Umbilical cord (tissue), 2 donors: ENCODE data around the gene PDE4B. TPM values are rescaled to one million over a fixed set of nuclear protein-coding genes. Genes with fewer than 3 reads are reported as not detected.
"Not testable (repeated sequence)": the region's sequence is repeated elsewhere in the genome, so short reads cannot be mapped to it uniquely, and the experiment has no call there.

ENCODE experiments used
- DNase-seq: peaks from one replicate; pipeline ENCODE4 v3.0.0-alpha.2; 2015; ENCODE audit warnings: low spot score
- total RNA-seq: library from RNA; depleted of rRNA; stranded (reverse); fragments of >200 nt; gene quantifications from one replicate; pipeline ENCODE4 v1.2.3, GENCODE V29; 2014; ENCODE audit warnings: low replicate concordance; ENCODE audit not compliant: insufficient read depth

PDE4B gene
- total RNA-seq, 1 donor from 2014 or later: 61.6 TPM

DNA sequence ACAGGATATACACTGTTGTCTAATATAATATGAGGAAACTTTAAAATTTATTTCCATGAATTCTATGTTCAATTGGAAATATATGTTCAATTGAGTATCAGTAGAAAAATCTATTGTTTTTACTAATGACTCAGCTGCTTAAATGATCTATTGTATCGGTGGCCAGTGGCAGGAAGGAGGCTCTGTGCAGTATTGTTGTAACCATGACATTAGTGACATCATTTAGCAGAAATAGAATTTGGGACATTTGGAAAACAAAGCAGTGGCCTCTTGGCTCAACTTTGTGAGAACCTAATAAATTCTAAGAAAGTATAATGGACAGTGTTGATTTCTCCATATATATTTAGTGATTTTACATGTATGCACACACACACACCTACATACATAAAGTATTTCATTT, 257.4 kb downstream of the PDE4B start:
- no peak for DNase-seq

DNA sequence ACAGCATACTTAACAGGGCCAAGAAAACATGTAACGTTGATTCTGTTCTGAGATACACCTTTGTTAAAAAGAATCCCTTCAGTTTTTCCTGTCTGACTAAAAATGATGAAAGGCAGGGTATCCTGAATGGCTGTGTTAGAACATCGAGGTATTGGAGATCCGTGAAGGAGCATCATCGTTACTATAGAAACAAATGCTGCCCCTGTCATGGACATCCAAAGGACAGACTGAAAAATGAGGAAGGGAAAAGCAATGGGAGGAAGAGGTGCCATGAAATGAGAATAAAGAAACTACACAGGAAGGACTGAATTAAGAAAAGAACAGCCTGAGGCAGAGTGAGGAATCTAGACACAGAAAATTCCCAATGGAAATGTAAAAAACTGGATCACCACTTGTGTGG, 257.9 kb downstream of the PDE4B start:
- no peak for DNase-seq

DNA sequence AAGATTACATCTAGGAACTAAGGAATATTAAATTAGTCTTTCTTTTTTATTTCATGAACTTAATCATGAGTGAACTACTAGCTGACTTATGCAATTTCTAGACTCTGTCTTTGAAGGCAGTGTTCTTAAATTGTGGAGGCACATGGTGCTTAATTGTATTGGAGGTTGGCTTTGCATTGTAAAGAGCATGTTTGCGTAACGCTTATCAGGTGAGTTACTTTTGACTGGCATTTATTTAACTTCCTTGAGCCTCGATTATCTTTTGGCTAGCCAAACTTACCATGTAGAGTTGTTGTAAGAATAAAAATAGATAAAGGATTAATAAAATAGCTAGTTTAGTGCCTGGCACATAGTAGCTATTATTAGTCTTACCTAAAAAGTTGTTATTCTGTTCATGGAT, 262.4 kb downstream of the PDE4B start:
- DNase-seq: no peak

DNA sequence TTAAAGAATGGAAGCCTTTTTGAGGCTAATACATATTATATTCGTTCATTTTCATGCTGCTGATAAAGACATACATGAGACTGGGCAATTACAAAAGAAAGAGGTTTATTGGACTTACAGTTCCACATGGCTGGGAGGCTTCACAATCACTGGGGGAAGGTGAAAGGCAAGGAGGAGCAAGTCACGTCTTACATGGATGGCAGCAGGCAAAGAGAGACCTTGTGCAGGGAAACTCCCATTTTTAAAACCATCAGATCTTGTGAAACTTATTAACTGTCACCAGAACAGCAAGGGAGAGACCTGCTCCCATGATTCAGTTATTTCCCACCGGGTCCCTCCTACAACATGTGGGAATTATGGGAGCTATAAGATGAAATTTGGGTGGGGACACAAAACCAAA, 264.8 kb downstream of the PDE4B start:
- DNase-seq: not testable (repeated sequence)

DNA sequence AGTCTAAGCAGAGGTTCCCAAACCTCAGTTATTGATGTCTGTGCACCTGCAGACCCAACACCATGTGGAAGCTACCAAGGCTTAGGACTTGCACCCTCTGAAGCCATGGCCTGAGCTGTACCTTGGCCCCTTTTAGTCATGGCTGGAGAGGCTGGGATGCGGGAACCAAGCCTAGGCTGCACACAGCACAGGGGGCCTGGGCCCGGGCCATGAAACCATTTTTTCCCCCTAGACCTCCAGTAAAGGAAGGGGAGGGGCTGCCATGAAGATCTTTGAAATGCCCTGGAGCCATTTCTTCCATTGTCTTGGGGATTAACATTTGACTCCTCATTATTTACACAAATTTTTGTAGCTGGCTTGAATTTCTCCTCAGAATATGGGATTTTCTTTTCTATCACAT, 265.9 kb downstream of the PDE4B start:
- no peak for DNase-seq

DNA sequence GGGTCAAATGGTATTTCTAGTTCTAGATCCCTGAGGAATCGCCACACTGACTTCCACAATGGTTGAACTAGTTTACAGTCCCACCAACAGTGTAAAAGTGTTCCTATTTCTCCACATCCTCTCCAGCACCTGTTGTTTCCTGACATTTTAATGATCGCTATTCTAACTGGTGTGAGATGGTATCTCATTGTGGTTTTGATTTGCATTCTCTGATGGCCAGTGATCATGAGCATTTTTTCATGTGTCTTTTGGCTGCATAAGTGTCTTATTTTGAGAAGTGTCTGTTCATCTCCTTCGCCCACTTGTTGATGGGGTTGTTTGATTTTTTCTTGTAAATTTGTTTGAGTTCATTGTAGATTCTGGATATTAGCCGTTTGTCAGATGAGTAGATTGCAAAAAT, 274.5 kb downstream of the PDE4B start:
- DNase-seq: not testable (repeated sequence)

DNA sequence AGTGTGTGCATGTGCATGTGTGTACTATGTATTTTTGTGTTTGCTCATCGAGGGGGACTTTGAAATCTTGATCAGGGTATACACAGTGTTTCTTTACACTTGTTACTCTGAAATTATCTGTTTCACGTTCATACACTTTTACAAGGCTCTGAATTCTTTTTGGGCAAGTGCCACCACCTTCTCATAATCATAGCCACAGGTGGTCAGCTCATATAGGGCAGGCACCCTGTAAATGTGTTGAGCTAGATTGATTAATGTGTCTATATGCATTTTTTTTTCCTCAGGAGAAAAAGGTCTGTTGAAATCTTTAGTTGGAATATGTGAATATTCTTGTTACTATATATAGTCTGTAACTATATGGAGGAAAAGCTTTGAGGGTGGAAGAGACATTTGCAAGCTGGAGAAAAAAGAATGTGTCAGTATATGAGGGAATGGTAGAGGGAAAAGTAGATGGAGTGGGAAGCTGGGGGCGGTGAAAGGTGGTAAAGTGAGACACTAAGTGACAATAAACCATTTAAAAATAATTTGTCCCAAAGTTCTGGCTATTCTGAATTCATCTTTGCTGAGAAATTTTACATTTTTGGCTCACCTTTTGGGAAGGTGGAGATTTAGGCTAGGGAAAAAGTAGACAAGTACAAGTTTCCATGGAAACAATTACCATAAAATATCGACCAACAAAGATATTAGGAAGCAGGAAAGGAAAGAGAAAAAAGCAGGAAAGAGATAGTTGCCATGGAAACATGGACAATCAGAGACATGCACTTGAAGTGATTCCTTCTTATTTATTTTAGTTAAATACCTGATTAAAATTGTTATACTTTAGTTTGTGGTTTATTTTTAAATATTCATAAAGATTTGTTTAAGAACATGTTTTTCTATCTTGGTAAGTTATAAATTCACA, 277.5 kb downstream of the PDE4B start:
- DNase-seq: no peak

DNA sequence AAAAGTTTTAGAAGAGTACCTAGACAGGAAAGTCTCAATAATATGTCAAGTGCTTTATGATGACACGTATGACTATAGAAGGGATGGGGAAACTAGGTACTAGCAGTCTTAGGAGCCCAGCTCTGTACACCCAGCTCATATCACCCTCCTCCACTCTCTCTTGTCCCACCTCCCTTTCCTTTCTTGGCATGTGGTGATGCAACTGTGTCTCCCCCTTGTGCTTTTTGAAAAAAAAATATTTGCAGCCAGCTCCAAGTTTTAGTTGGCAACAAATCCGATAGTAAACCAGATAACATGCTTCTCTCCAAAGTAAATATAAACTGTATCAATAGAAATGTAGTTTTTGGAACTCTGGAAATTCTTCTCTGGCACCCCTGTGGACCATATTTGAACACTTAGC, 280.7 kb downstream of the PDE4B start:
- no peak for DNase-seq

DNA sequence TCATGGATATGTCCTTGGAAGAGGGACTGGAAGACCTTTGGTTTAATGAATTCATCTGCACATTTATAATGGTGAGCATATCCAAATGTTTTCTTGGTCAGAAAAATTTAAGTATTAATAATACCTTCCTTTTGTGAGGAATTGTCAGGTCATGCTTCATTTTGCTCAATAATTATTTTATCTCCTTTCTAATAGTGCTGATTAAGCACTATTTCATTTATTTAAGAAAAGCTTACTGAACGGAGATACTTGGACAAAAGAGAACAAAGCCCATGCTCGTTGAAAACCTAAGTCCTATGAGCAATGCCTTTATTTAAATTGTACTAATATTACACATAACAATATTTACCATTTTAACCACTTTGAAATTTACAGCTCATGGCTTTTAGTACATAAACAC, 281.5 kb downstream of the PDE4B start:
- DNase-seq: no peak

DNA sequence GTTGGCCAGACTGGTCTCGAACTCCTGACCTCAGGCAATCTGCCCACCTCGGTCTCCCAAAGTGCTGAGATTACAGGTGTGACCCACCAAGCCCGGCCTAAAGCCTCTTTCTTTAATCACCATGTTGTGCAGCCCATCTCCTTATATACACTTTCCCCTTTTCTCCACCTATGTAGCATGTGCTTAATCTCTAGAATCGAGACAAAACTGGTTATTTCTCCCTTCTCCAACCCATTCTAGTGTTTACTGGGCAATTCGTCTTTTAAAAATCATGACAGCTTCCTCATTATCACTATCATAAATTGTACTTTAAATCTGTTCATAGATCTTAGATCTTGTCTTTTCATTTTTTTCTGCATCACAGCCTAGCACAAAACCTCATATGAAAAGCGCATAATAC, 285.7 kb downstream of the PDE4B start:
- no peak for DNase-seq

DNA sequence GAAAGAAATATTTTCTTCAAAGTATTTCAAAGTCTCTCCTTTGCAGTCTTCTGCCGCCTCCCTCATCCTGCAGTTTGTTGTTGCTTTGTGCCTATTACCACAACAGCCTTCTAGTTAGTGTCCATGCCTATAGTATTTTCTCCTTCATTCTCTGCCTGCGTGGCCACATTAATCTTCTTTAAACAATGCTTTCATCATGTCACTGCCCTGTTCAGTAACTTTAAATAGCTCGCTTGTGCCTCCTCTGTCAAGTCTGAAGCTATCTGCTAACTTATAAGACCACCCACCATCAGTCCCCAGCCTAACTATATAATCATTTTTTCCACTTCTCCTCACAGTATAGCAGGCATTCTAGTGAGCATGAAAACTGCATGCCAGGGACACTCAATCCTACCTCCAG, 290.3 kb downstream of the PDE4B start:
- no peak for DNase-seq

DNA sequence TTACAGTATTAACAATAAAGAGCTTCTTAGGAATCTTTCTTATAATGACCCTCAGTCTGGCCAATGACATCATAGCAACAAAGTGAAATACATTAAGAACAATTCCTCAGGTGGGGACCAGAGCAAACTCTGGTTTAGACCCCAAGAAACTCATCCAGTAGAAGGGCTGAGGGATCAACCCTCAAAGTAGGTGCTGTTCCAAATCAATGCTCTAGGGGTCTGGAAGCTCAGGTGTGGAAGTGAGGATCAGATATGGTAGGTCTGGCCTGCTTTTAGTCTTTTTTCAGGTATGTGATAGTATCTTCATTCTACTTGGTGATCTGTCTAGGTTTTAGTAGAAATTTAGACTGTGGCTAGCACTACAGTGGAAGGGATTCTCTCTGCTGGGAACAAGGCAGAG, 291.7 kb downstream of the PDE4B start:
- DNase-seq: no peak

DNA sequence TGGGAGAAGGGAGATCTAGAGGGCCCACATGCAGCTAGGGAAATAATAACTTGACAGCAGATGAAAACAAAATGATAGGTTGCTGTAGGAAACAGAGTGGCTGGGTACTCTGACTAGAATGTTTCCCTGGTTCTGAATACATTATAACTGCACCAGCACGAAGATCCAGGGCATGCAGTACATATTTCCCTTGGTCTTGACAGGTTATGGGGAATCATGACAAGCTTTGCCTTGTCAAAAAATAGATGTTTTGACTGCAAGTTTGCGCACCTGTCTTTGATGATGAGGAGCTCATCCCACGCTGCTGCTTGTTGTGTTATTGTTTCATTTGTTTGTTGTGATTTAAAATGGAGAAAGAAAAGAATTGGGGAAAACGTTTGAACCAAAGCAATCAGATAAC, 292.9 kb downstream of the PDE4B start:
- no peak for DNase-seq

DNA sequence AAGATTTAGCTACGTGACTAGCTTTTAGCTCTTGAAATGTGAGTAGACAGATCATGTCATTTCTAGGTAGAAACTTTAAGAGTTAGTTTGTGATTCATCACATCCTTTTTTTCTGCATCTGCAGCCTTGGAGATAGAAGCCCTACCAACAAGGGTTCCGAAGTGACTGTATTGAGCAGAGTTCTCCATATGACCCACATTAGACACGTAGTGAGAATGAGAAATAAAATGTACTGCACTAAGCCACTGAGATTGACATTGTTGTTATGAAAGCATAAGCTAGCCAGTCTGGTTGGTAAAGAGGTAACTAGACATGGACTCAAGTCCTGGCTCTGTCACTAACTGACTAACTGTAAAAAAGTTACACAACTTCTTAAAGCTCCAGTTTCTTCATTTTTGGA, 296.1 kb downstream of the PDE4B start:
- DNase-seq: no peak

DNA sequence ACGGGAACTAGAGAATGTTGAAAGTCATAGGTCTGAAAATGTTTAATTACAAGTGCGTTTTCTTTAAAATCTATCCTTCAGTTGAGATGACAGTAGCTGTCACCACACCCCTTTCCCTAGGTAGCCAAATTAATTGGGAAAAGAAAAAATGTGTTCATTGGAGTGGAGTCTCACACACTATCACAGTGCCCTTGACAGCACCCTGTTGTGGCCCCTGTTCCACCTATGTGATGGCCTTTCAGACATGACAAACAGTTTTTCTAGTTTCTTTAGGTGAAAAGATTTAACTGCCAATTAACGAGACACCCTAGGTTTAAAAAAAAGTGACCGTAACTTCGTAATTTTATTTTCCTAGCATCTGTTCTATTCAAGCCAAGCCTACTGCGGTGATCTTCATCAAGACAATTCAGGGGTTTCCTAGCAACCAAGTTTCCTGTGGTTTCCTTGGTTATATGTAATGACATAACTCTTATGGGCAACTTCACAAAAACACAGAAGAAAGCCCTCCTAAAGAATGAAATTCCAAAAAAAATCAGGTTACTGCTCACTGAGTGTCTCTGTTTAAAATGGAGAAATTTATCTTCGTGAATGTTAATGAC, 298.3 kb downstream of the PDE4B start:
- no peak for DNase-seq

DNA sequence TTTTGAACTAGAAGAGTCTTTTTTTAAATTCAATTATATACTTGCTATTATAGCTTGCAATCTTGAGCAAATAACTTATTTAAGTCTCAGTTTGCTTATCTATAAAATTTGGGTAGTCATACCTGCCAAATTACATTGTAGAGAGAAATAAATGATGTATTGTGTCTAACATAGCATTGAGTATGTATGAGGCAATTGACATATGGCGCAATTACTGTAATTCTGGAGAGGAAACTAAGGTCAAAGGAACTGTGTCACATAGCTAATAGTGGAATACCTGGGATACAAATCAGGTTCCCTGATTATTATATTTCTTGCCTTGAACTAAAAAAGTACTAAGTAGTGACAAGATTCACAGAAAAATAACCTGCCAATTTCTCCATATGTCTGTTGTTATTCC, 302.5 kb downstream of the PDE4B start:
- no peak for DNase-seq

DNA sequence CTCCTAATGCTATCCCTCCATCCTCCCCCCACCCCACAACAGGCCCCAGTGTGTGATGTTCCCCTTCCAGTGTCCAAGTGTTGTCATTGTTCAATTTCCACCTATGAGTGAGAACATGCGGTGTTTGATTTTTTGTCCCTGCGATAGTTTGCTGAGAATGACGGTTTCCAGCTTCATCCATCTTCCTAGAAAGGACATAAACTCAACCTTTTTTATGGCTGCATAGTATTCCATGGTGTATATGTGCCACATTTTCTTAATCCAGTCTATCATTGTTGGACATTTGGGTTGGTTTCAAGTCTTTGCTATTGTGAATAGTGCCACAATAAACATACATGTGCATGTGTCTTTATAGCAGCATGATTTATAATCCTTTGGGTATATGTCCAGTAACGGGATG, 308.3 kb downstream of the PDE4B start:
- not testable (repeated sequence) for DNase-seq

DNA sequence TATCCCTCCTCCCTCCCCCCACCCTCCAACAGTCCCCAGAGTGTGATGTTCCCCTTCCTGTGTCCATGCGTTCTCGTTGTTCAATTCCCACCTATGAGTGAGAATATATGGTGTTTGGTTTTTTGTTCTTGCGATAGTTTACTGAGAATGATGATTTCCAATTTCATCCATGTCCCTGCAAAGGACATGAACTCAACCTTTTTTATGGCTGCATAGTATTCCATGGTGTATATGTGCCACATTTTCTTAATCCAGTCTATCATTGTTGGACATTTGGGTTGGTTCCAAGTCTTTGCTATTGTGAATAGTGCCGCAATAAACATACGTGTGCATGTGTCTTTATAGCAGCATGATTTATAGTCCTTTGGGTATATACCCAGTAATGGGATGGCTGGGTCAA, 311.4 kb downstream of the PDE4B start:
- not testable (repeated sequence) for DNase-seq

DNA sequence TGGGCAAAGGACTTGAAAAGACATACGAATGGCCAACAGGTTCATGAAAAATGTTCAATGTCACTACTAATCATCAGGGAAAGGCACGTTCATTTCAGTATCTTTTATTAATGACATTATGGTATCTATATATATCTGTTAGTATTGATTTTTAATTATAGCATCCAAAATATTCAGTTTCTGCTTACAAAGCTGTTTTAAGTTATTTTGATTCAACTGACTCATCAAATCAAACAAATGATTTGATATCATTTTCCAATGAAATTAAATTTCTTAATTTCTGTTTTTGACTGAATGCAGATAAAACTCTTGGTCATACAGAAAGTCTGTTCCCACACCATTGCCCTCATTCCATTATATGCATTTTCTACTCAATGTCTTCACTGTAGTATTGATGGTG, 315.9 kb downstream of the PDE4B start:
- DNase-seq: no peak

DNA sequence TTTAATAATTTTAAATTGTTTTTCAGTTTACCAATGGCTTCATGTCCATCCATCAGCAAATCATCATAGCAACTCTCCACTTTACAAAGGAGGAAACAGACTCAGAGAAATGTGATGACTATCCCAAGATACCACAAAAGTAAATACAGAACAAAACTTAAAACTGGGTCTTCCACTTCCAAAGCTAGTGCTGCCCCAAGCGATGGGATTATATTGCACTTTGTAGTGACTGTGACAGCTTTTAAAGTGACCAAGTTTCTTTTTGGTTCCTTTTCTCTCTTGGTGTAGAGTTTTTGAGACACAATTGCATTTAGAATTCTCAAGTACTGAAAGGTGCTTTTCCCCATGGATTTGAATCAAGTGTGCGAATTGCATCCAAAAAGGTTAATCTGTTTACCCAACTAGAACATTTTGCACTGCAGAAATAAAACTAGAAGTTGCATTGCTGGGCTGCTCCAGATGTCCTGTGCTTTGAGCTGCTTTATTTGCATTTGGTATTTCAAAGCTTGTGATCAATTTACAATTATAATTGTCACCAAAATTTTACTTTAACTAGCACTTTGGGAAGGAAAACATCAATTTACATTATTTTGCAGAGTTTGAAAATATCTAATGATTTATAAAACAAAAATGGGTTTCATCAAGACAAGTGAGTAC, 320.2 kb downstream of the PDE4B start:
- DNase-seq: no peak

DNA sequence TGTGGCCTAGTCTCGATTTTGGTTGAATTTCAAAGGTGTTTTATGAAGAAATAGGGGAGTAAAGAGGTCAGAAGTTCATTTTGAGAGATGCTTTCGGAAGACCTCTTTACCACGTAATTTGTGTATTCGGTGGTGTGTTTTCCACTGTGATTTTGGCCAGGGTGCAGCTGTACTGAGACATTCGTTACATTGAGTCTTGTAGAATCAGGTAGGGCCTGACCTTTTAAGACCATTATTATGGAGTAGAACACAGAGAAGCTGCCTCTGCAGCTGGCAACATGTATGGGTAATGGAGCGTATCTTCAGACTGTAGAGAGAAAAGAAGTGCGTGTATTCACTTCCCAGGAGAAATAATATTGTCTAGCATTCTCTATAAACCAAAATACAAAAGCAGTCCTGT, 326.5 kb downstream of the PDE4B start:
- DNase-seq: no peak

DNA sequence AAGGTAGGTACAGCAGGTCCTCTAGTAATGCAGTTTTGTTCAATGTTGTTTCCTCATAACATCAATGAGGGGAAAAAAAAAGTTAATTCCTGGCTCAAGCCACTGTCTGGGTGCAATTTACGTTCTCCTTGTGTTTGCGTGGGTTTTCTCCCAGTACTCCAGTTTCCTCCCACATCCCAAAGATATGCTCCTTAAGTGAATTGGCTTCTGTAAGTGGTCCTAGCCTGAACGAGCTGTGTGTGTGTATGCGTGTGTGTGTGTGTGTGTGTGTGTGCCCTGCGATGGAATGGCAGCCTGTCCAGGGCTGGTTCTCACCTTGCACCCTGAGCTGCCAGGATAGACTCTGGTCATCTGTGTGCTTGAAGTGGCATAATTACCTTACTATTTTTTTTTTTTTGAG, 332.0 kb downstream of the PDE4B start:
- no peak for DNase-seq

DNA sequence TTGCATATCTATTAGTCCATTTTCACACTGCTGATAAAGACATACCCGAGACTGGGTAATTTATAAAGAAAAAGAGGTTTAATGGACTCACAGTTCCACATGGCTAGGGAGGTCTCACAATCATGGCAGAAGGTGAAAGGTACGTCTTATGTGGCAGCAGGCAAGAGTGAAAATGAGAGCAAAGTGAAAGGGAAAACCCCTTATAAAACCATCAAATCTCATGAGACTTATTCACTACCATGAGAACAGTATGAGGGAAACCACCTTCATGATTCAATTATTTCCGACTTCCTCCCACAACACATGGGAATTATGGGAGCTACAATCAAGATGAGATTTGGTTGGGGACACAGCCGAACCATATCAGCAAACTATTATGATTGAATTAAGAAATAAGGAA, 335.9 kb downstream of the PDE4B start:
- DNase-seq: not testable (repeated sequence)
